Measurements from ENCODE around the gene BABAM2. TPM values are rescaled to one million over a fixed set of nuclear protein-coding genes. Genes with fewer than 3 reads are reported as not detected.

The BABAM2 gene
- total RNA-seq, 4 donors from 2014 or later: 57.2 to 72.2 (median 67.5) TPM

DNA sequence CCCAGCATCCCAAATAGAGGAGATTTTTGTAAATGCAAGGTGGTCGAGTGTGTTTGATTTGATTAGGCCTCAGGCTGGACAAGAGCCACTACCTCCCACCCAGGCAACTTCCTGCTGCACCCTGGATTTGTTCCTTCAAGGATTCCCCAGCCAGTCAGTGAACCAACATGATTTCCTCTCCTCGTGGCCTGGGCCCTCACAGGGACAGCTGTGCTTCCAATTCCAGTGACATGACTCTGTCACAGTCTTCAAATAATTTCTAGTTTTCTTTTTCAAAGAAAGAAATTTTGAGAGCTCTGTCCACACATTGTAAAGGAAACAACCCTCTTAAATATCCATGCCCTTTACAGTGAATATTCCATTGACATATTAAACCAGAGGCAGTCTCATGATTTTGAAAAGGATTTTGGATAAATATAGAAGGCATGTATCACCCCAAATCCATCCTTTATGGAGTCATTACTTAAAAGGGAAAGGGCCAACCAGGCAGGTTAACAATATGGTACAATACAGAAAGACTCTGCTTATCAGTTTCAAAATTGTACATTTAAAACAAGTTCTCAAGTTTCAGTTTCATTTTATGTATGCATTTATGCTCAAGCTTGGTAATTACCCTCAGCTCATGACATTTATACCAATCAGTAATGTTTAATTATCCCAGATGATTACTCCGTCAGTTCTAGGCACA is 380.8 kb downstream of the BABAM2 start:
- Histone ChIP-seq H3K4me3 (no peak overlapping the region), H3K36me3 (no peaks in the 10 kb centered on the region), H3K4me1 (peaks cover 31 to 63% of the 10 kb centered on the region in 2 donors), H3K9me3 (no peaks in the 10 kb centered on the region), H3K27ac (peak overlapping the region in 1 of 4 donors; percentile 72), H3K27me3 (no peaks in the 10 kb centered on the region)
- no peak for ATAC-seq
- no peak for DNase-seq
- in situ Hi-C loops (cut with MboI; ENCODE audit: low sequenced_read_pairs in 4 of 4): no loop called here
- intact Hi-C loops (cut with DNase I; ENCODE audit: low total_unique reads): no loop called here
- TF ChIP-seq POLR2A (IDR thresholded peaks at IDR 0.05): no peak
- TF ChIP-seq, protein P1, sequence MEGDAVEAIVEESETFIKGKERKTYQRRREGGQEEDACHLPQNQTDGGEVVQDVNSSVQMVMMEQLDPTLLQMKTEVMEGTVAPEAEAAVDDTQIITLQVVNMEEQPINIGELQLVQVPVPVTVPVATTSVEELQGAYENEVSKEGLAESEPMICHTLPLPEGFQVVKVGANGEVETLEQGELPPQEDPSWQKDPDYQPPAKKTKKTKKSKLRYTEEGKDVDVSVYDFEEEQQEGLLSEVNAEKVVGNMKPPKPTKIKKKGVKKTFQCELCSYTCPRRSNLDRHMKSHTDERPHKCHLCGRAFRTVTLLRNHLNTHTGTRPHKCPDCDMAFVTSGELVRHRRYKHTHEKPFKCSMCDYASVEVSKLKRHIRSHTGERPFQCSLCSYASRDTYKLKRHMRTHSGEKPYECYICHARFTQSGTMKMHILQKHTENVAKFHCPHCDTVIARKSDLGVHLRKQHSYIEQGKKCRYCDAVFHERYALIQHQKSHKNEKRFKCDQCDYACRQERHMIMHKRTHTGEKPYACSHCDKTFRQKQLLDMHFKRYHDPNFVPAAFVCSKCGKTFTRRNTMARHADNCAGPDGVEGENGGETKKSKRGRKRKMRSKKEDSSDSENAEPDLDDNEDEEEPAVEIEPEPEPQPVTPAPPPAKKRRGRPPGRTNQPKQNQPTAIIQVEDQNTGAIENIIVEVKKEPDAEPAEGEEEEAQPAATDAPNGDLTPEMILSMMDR (IDR thresholded peaks at IDR 0.05 in 4 of 5, conservative IDR thresholded peaks at IDR 0.05 in 1 of 5): no peak

DNA sequence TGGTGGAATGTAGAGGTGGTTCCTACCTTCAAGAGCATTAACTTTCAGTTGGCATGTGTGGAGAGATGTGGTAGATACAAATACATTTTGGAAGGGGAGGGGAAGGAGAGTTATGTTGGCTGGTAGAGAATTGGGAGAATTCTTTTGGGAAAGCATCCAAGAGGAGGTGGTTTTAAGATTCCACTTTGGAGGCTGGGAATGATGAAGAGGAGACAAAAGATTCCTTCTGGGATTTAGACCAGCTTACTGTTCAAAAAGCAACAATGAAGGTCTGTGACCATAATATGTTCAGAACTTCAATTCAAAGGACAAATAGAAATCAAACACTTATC is 381.4 kb downstream of the BABAM2 start:
- Histone ChIP-seq H3K27me3 (no peaks in the 10 kb centered on the region), H3K9me3 (no peaks in the 10 kb centered on the region), H3K4me3 (no peak overlapping the region), H3K36me3 (no peaks in the 10 kb centered on the region), H3K27ac (no peak overlapping the region), H3K4me1 (peaks cover 36 to 68% of the 10 kb centered on the region in 2 donors)
- DNase-seq (no peak), ATAC-seq (no peak)
- TF ChIP-seq, protein P1 (IDR thresholded peaks at IDR 0.05 in 4 of 5, conservative IDR thresholded peaks at IDR 0.05 in 1 of 5): no peak
- TF ChIP-seq POLR2A (IDR thresholded peaks at IDR 0.05): no peak
- intact Hi-C loops (cut with DNase I; ENCODE audit: low total_unique reads): no loop called here
- in situ Hi-C loops (cut with MboI; ENCODE audit: low sequenced_read_pairs in 4 of 4): no loop called here

DNA sequence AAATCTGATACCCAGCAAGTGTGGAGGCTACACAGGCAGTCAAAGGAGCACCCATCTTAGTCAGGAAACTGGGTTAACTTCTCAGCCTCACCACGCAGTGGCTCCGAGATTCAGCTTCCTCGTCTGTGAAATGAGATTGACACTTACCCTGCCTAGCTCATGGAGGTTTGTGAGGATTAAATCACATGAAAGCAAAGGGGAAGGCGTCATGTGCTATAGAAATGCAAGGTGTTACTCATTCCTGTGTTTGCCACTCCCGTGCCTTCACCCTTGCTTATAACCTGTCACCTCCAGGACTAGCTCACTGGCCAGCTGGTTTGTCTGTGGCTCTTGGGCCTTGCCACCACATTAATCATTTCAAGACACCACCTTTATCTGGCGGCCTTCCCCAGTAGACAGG is 383.2 kb downstream of the BABAM2 start:
- in situ Hi-C loops (cut with MboI; ENCODE audit: low sequenced_read_pairs in 4 of 4): no loop called here

DNA sequence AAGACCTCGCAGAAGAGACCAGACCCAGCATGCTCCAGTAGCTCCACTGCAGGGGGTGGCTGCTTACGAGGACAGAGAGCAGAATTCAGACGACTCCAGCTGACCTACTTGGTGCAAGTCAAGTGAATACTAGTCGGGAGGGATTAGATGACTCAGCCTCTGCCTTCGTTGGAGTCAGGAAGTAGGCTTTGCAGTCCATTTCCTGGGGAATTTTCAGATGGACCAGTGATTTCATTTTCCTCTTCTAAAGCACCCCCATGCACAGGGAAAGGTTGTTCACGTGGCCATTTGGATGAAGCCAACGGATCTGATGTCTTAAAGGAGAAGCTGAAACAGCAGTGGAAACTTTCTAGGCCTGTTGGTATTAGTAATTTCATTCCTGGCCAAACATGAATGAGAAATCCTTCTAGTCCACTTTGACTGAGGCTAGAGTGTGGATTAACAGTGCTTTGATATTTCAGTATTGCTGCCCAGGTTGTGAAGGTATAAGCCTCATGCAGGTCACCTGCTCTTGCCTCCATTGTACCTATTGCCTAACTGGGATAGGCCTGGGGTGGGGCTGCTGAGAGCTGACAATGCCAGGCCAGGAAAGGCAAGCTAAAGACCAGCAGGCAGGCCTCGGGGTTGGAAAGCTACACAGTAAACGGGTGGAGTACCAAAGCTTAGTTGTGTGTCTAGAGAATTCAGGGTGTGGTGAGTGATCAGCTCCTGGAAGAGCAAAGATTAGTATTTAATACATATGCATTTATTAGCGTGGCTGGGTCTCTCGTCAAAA is 384.6 kb downstream of the BABAM2 start:
- intact Hi-C loops (cut with DNase I; ENCODE audit: low total_unique reads): loop anchor here (2.0 to 5.0 kb wide), 3 partner anchors 42 to 113 kb away; no protein-coding TSS in a partner anchor
- Histone ChIP-seq H3K27ac (peak overlapping the region; percentile 67 to 85 (median 68)), H3K36me3 (no peaks in the 10 kb centered on the region), H3K4me3 (no peak overlapping the region), H3K4me1 (peaks cover 29 to 52% of the 10 kb centered on the region in 2 donors), H3K27me3 (no peaks in the 10 kb centered on the region), H3K9me3 (no peaks in the 10 kb centered on the region)
- ATAC-seq (peak; percentile 62 to 72), DNase-seq (peak; percentile 46 to 63)
- in situ Hi-C loops (cut with MboI; ENCODE audit: low sequenced_read_pairs in 4 of 4): no loop called here
- no peak for TF ChIP-seq POLR2A (IDR thresholded peaks at IDR 0.05)
- TF ChIP-seq, protein P1 (IDR thresholded peaks at IDR 0.05 in 4 of 5, conservative IDR thresholded peaks at IDR 0.05 in 1 of 5): no peak

More for the DNA sequence above, 383.2 kb downstream of the BABAM2 start:
- TF ChIP-seq POLR2A (IDR thresholded peaks at IDR 0.05): no peak
- TF ChIP-seq, protein P1 (IDR thresholded peaks at IDR 0.05 in 4 of 5, conservative IDR thresholded peaks at IDR 0.05 in 1 of 5): no peak
- H3K27me3 ChIP-seq: no peaks in the 10 kb centered on the region
- H3K4me3 ChIP-seq: no peak overlapping the region
- H3K27ac ChIP-seq: peak overlapping the region in 2 of 4 donors; percentile 67 to 85
- H3K36me3 ChIP-seq: no peaks in the 10 kb centered on the region
- no peaks in the 10 kb centered on the region for H3K9me3 ChIP-seq
- no peak for ATAC-seq
- peaks cover 40 to 65% of the 10 kb centered on the region in 2 donors for H3K4me1 ChIP-seq
- no peak for DNase-seq
- intact Hi-C loops (cut with DNase I; ENCODE audit: low total_unique reads): loop anchor here (2.0 kb wide), 1 partner anchor 73 kb away; no protein-coding TSS in a partner anchor

Data from gastrocnemius medialis (tissue), 4 donors.